HG02943 (cell line): ENCODE data around the gene IPO8.

Experiments used
- ATAC-seq: cut with Tn5 transposase; IDR thresholded peaks from one replicate; pipeline ENCODE4 v1.9.1; 2021; ENCODE audit warnings: mild to moderate bottlenecking, low read depth, moderate library complexity; ENCODE audit not compliant: unreplicated experiment

Gene IPO8

DNA sequence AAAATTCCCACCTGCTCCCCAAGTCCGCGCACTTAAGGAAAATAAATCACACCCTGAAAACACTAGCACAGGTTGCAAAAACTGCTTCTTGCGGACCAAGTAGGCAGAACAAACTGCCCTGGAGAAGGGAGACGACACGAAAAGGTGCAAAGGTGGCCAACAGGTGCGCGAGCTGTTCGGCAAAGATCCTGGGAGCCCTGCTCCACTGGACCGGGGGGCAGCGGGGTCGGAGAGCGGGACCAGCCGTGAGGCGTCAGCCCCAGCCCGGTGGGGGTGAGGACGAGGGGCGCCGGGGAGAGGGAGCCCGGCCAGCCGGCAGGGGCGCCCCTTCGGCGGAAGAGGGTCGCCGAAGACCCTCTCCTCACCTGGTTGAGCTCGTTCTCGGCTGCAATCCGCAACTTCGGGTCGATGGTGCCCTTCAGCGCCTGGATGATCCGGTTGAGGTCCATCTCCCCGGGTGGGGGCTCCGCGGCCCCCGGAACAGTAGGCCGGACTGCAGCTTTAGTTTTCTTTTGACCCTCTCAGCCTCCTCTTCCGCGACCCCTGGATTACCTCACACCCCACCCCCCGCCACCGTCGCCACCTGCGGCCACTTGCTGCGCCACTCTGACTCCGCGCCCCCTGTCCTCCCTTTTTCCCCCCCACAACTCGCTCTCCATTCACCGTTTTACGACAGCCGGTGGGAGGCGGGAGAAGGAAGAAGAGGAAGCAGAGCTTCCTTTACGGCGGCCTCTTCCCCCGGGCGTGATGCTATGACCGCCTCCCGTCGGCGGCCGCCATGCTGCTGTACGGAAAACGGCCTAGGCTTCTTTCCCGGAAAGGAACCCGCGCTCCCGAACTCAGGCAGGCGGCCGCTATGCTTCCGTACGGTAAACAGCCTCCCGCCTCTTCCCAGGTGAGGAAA is at the start of gene IPO8:
TSS of gene IPO8 (minus strand) at position 671 of the 904 bp plus-strand sequence. CDS start at position 449, 222 bp downstream.
- peak; percentile 83 for ATAC-seq

DNA sequence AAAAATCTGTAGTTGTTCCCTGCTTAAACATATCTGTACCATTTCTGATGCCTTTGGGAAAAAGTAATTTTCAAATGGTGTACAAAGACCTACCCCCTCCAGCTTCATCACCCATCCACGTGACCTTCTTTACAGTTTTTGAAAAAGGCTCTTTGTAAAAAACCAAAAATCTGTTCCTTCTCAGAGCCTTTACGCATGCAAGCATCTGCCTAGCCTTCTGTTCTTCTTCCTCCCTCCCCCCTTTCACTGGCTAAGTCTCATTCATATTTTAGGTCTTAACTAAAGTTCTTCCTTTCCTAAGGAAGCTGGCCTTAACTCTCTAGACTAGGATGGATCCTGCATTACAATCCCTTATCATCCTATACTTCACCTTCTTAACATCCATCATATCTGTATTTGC is 48.7 kb upstream of the IPO8 start:
- no peak for ATAC-seq

DNA sequence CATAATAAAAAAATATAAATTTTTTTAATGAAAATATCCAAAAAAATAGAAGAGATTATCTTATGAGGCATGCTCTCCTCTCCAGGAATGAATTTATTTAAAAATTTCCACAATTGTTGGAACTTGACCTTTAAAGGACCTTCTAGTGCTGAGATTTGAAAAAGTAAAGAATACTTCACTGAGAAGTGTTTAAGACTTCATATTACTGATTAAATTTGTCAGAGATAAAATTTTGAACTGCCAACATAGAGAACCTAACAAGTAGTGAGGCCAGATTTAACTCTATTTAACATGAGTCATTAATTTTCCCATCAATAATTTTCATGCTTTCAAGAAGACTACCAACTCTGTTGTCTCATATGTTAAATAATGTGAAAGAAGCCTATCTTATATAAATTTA is 44.6 kb upstream of the IPO8 start:
- ATAC-seq = no peak

DNA sequence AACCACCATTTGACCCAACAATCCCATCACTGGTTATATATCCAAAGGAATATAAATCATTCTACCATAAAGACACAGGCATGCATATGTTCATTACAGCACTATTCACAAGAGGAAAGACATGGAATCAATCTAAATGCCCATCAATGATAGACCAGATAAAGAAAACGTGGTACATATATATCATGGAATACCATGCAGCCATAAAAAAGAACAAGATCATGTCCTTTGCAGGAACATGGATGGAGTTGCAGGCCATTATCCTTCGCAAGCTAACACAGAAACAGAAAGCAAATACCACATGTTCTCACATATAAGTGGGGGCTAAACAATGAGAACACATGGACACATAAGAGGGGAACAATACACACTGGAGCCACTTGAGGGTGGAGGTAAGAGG is 43.4 kb upstream of the IPO8 start:
- ATAC-seq = no peak

DNA sequence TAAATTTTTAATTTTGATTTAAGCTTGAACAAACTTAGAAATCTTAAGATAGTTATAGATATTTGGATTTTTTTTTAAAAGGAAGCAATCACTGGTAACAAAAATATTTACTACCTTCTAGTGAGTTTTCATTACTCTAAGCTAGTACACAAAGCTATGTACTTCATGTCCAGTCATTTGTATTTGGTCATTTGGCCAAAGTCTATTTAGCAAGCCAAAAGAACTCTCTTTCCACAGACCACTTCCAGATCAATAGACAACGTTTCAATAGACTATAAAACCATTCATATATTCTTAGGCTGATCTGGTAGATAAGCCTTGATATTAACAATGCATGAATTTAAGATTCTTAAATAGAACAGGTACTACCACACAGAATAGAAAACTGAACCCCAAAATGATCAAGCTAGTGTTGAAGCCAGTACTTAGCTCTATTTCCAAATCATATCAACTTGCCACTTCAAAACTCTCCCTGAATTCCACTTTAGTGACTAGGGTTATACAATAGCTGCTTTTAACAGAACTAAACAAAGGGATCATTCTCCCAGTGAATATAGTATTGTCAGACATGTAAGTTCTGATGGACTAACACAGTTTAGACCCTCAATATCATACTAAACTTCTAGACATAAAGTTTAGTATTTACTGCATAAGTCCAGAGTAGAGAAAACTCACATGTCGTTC is 37.4 kb upstream of the IPO8 start:
- no peak for ATAC-seq

DNA sequence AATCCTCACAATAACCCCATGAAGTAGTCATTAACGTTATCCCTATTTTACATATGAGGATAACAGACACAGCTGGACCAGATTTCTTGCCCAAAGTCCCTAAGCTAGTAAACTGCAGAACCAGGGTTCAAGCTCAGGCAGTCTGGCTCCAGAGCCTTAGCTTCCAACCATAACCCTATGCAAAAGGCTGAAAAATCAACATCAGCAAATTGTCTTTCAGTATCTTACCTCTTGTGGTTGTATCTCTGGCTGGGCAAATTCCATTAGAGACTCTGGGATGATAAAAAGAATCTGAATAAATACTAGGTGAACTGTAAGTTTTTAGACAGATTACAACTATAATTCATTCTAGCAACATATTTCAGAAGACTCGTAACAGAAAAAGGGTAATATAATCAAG is 34.3 kb upstream of the IPO8 start:
- ATAC-seq = no peak

DNA sequence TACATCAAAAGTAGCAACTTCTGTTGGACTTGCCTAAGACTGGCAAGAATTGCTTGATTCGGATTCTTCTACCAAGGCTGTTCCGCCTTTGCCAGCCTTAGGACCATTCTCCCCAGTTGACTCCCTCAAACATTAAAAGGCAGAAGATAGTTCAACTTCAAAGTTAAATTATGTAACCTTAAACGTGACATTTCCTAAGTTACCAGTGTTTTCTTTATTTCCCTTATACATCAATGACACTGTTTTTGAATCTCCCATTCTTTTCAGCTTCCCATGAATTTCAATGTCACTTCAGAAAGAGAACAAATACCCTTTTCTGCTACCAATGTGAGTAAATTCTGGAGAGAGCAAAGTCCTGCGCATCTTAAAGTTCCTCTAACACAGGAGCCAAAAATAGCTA is 33.9 kb upstream of the IPO8 start:
- ATAC-seq = no peak

DNA sequence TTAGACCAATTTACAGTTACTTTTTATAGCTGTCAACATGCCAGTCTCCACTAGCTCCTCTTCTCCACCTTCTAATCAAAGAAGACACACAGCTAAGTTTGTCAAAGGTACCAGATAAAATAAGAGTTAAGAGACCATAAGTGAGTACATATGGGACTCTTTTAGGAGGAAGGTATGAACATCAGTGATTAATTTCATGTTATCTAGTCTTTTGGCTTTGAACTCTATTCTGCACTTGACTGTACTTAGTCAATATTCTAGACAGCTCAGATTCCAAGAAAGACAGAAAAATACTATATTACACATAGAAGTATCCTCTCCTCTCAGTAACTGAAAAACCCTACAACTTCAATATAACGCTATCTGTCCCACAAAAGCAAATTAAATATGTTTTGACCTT is 31.0 kb upstream of the IPO8 start:
- no peak for ATAC-seq

DNA sequence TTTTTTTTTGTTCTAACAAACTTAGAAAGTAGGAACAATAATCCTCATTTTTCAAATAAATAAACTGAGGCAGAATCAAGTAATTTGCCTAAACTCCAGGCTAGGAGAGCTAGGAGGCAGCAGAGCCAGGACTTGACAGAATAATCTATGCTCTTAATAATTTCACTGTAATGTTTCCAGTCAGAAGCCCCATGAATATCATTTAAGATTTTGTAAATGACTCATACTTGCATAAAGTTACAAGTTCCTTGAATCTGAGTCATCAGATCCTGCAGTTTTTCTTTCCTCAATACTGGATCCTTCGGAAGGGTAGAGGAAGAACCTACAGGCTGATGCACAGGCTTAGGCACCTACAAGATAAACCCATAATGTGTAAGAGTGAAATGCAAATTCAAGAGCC is 30.1 kb upstream of the IPO8 start:
- no peak for ATAC-seq

DNA sequence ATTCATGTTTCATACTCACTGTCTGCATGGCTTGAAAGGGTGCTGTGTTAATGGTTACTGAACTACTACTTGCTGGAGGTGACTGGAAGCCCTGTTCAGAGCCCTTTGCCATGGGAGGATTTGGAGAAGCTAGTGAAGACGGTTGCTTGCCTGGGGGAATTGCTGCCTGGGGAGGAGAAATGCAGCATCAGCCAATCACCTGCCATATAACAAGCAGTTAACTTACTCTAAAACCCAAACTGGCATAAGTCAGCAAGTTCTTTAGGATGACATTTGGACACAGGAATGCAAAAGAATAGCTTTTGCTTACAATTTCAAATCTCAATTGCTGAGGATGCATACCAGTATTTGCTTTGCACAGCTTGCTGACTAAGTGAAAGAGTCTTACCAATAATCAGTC is 23.4 kb upstream of the IPO8 start:
- no peak for ATAC-seq

DNA sequence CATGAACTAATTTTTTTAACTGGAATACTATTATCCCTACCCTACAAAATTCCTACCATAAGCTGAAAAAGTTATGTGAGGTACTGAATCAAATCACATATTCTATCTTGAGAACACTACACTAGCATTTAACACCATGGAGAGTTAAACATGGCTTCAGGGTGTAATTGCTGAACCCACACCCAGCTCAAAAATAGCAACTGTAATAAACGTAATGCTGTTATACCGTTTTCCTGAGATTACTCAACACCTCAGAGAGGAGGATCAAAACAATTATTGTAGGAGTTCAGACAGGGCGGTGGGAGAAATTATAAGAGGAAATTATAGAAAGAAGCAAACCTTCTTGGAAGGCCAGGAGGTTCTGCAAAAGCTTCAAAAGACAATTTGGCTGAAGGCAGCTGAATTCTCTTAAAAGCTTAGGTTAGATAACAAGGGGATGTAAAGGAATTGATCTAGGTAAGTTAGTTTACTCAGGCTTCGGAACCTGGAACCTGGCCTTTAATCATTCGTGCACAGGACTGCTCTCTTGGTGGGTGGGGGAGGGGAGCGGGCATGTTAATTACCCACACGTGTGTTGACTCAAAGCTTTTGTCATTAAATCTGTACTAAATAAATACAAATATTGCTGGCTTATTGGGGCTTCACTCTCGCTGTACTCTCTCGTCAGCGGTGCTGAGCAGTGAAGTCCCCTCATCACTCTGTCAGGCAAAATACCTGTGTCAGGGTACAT is 12.1 kb upstream of the IPO8 start:
- no peak for ATAC-seq

DNA sequence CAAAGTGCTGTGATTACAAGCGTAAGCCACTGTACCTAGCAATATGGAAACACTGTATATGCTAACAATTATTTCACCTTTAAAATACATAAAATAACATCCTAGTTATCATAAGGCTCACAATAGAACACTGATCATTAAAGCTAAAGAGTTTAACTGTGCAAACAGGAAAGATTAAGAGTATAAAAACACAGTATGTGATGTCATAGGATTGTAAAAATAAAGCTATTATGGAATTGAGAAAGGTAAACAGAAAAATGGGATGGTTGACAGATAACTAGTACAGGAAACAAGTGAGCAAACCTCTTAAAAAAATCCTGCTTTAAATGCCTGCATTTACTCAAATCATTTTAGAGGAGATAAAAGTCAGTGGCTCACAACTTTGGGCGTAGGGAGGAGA is 10.8 kb upstream of the IPO8 start:
- no peak for ATAC-seq

DNA sequence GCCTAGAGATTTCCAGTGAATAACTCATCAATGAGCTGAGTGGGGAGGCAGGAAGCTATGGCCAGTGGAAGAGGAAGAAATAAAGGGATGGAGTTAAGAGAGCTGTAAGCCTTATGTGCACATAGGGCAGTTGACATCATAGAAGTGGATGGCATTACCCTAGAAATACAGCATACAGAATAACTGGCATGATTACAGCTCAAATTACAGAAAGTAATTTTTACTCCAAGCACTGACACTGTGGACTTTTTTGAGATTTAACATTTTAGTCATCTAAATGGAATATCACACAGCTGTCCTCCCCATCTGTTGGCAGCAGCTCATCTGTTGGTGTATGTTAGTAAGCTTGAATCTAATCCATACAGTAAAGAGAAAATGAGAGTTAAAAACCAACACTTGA is 5.4 kb upstream of the IPO8 start:
- no peak for ATAC-seq

DNA sequence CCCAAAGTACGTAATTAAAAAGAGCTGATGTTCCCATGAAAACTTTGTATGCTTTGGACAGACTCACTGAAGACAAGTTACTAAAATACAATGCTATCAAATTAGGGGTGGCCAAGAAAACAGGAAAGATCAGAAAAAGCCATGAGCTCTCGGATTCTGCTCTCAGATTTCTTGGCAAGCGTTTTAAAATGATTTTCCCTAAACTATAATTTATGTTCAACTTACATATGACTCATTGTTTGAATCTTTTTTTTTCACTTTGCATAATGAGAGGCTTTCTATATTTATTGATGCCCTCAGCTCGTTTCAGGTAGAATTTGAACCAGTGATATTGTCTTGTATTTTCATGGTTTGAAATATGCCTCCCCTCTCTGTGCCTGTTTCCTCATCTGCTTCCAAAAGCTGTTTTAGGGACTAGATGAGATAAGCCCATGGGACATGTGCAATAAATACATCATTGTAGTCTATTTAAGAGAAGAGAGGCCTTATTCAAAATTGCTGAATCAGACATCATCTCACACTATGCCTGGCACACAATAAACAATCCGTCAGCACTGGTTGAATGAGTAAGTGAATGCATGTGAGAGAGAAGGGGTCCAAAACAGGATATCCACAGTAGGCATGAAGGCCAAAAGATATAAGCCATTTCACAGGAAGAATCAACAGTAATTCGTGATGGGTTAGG is 4.7 kb upstream of the IPO8 start:
- no peak for ATAC-seq

DNA sequence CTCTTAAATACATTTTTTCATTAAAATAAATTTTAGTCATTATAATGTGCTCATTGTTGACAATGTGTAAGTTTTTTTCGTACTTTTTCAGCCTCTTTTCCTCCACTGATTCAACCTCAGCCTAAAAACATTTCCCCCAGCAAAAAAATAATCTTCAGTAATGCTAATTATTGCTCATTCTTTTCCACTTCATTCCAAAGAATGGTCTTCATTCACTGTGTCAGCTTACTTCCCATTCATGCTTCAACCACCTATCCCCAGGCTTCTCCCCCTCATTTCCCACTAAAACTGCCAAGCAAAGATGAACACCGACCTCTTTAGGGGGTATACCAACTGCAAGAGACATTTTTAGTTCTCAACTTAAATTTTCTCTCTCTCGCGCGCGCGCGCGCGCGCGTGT is 2.7 kb upstream of the IPO8 start:
- ATAC-seq = no peak

DNA sequence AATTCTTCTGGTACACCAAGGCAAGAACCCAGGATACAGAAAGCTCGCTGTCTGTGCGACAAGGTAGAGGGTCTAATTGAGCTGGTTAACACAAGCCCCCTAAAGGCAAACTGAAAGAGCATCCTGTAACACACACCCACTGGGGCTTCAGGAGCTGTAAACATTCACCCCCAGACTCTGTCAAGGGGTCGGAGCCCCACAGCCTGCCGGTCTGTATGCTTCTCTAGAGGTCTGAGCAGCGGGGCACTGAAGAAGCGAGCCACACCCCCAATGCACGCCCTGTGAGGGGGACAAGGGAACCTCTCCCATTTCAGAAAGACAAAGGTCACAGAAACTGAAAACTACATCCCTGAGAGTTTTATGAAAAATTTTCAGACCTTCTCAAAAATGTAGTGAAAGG is 1.3 kb upstream of the IPO8 start:
- ATAC-seq = no peak

DNA sequence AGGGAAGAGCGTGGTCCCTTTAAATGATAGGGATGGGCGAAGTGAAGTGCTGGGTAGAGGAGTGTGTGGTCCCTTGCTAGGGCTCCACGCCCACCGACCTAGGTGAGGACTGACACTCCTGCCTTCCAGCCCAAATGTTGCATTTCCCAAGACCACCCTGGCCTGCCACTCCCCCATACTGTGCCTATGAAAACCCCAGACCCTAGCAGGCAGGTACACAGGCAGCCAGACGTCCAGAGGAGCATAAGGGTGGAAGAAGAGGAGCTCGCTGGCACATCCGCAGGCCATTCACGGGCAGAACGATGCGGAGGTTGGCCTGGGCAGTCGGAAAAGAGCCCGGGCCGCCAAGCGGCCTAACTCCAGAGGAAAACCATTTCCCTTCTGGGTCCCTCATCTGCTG is 817 bp upstream of the IPO8 start:
- no peak for ATAC-seq

DNA sequence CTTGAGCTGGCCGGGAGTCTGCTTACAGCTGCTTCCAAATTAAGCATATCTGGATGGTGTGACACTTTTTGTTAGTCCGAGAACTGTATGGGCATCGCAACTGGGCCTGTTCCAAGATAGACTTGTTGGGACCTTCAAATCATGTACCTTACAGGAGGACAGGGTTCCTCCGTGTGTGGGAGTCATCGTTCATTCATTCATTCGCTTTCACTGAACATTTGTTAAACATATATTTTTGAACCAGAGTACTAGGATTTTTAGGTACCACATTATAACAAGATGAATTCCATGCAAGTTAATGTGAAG is 387 bp upstream of the IPO8 start:
- ATAC-seq = peak; percentile 35

DNA sequence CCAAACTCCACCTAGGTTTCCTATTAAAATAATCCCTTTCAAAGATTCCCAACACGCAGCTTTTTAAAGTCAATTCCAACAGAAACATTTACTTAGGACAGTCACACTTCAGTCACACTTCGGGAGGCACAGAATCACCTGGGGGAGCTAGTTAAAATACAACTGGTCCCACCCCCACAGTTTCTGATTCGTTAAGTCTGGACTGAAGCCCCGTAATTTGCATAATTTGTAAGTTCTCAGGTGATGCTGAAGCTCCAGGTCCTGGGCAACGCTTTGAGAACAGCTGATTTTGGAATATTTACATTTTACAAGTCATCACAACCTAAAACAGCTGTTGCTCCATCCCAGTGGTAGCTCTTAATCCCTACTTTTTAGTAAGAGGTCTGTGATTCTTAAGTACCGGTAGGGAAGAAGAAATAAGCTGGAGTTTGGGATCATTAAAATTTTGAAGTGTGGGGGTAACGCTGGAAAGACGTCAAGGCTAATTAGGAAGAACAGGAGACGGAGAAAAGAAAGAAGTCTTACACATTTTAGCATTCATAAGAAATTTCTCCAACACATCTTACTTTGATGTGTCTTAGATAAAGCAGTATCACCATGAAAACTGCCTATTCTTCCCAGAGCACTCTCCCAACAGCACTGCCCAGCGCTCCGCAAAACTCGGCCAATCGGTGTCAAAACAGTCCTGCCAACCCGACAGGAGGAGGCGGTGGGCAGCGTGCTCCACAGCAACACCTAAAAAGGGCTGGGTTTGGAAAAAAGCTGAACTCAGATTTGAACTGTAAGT is 1.1 kb downstream of the IPO8 start:
- peak; percentile 44 for ATAC-seq

DNA sequence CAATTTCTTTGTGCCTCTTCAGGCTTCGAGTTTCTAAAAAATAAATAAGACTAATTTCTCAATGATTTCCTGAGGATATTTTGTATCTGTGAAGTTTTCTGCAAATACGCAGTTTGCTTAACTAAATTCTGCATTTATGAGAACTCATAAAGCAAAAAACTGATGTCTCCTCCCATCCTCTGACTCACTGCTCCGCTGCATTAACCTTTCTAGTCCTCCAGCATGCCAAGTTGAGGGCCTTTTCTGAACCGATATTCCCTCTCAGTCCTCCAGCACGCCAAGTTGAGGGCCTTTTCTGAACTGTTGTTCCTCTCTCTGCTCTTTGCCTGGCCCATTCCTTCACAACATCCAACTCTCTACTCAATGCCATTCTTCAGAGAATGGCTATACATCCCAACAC is 3.2 kb downstream of the IPO8 start:
- ATAC-seq = no peak
